A673 (cell line): ENCODE measurements around the gene TUBA3C. TPM values are rescaled to one million over a fixed set of nuclear protein-coding genes. Genes with fewer than 3 reads are reported as not detected.
"Not testable (repeated sequence)": the region's sequence is repeated elsewhere in the genome, so short reads cannot be mapped to it uniquely, and the experiment has no call there.

ENCODE experiments used
- BruUV-seq: library from RNA; stranded (reverse); fragments of 400-500 nt; replicated peaks from 2 replicates; lab custom pipeline; 2021; lab: Mats Ljungman, UMichigan
- CTCF ChIA-PET: fragments of 300-600 bp; sonication (Branson Sonifier 250); formaldehyde crosslinking; loops from one replicate; lab custom pipeline; 2022; ENCODE audit warnings: antibody characterized with exemption; lab: Charles Lee
- POLR2A ChIA-PET: fragments of 300-600 bp; sonication (Branson Sonifier 250); formaldehyde crosslinking; loops from one replicate; lab custom pipeline; 2022; ENCODE audit warnings: antibody characterized with exemption; ENCODE audit not compliant: low non-redundant PET; lab: Charles Lee
- DNase-seq: peaks from one replicate; pipeline ENCODE4 v3.0.0-alpha.2; 2015; ENCODE audit warnings: low spot score
- H3K27ac ChIP-seq: fragments of 200-600 bp; sonication (generic); 2 replicates; pipeline ENCODE4 v1.5.1; 2016; ENCODE audit warnings: mixed run types, low read depth, mild to moderate bottlenecking, mixed read lengths, antibody characterized with exemption, low read length; ENCODE audit not compliant: poor library complexity, severe bottlenecking
- H3K27me3 ChIP-seq: fragments of 200-600 bp; sonication (generic); replicated peaks from 2 replicates; pipeline ENCODE4 v1.6.1; 2017; ENCODE audit warnings: mixed run types, low read depth, mild to moderate bottlenecking, mixed read lengths, antibody characterized with exemption, low read length; ENCODE audit not compliant: insufficient read depth, poor library complexity
- H3K36me3 ChIP-seq: fragments of 200-600 bp; sonication (generic); 2 replicates; pipeline ENCODE4 v1.6.1; 2016; ENCODE audit warnings: mixed run types, mild to moderate bottlenecking, mixed read lengths, antibody characterized with exemption, low read length; ENCODE audit not compliant: insufficient read depth, poor library complexity, severe bottlenecking
- H3K4me1 ChIP-seq: fragments of 200-600 bp; sonication (generic); 2 replicates; pipeline ENCODE4 v1.6.1; 2017; ENCODE audit warnings: mixed run types, mild to moderate bottlenecking, mixed read lengths, antibody characterized with exemption, low read length; ENCODE audit not compliant: insufficient read depth, poor library complexity, severe bottlenecking
- H3K4me3 ChIP-seq: fragments of 200-600 bp; sonication (generic); 2 replicates; pipeline ENCODE4 v1.5.1; 2016; ENCODE audit warnings: low read depth, mixed run types, mild to moderate bottlenecking, mixed read lengths, low read length; ENCODE audit not compliant: poor library complexity, severe bottlenecking
- H3K9me3 ChIP-seq: fragments of 200-600 bp; sonication (generic); 2 replicates; pipeline ENCODE4 v1.6.1; 2016; ENCODE audit warnings: mixed run types, low read depth, mild to moderate bottlenecking, mixed read lengths, antibody characterized with exemption, low read length; ENCODE audit not compliant: poor library complexity, severe bottlenecking
- CTCF ChIP-seq: fragments of 300-800, 200-600 bp; sonication (generic); conservative IDR thresholded peaks from 2 replicates; pipeline ENCODE4 v1.5.1; 2017; ENCODE audit warnings: low read depth, mild to moderate bottlenecking, antibody characterized with exemption, low read length, moderate library complexity, mixed read lengths
- EZH2 ChIP-seq: fragments of 200-600 bp; sonication (generic); IDR thresholded peaks from 2 replicates; pipeline ENCODE4 v1.6.1; 2017; ENCODE audit warnings: borderline replicate concordance, low read depth, mild to moderate bottlenecking, mixed read lengths, antibody characterized with exemption, low read length; ENCODE audit not compliant: poor library complexity, severe bottlenecking
- intact Hi-C: fragments of 100-400 bp; cut with micrococcal nuclease; formaldehyde crosslinking; loops from one replicate; pipeline ENCODE4 v1.10.0; 2022; ENCODE audit not compliant: unreplicated experiment
- total RNA-seq: library from RNA; stranded (reverse); gene quantifications from 2 replicates; pipeline ENCODE4 v1.2.3, GENCODE V29; 2021

Gene TUBA3C
- total RNA-seq, 1 experiment from 2014 or later: not detected

DNA sequence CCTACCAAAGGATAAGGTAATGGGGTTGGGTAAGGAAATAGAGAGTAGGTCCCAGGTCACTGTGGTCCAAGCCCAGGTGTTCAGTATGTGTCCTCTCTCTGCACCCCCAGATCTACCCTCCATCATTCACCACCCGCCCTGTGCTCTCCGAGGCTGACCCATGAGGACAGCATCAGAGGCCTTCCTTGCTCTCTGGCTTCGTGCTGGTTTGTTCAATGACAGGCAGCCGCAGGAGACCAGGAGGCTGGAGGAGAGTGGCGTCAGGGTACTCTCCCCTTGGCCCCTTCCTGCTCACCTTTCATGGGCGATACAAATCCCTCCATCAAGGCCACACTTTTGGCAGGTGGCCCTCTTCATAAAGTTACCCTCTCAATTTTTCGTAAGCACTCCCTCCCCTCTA, 1.7 kb downstream of the TUBA3C start:
- H3K4me3 ChIP-seq: no peak overlapping the region
- TF ChIP-seq CTCF (no peak), EZH2 (no peak)
- no peaks in the 10 kb centered on the region for H3K27me3 ChIP-seq
- H3K36me3 ChIP-seq: no peaks in the 10 kb centered on the region
- H3K9me3 ChIP-seq: no peaks in the 10 kb centered on the region
- POLR2A ChIA-PET: no interaction called here
- H3K4me1 ChIP-seq: no peaks in the 10 kb centered on the region
- intact Hi-C loops: no loop called here
- no peak for DNase-seq
- H3K27ac ChIP-seq: no peak overlapping the region
- CTCF ChIA-PET: no interaction called here
- no TSS peak for BruUV-seq

DNA sequence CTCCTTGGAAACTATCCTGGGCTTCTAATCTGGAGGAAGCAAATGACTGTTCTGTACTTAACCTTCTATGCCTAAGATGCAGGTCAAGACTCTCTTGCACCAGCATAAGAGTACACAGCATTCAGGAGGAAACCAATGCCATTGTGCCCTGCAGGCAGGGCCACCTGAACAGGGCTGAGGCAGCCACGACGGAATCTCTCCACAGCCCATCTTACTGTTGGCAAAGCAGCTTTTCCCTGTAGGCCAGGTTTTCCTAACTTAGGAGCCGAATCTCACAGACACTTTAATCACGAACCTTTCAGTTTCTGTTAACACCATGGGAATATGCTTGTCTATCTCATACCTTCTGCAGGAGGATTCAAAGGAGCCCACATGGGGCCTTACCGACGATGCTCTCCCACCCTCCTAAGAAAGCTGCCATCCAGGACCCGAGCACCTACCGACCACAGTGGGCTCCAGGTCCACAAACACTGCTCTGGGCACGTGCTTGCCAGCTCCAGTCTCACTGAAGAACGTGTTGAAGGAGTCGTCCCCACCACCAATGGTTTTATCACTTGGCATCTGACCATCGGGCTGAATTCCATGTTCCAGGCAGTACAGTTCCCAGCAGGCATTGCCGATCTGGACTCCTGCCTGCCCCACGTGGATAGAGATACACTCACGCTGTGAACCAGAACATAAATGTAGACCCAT, 2.6 kb downstream of the TUBA3C start:
- H3K4me3 ChIP-seq: no peak overlapping the region
- H3K9me3 ChIP-seq: no peaks in the 10 kb centered on the region
- no peak for DNase-seq
- ChIA-PET CTCF (no interaction called here), POLR2A (no interaction called here)
- no peaks in the 10 kb centered on the region for H3K27me3 ChIP-seq
- BruUV-seq: no TSS peak
- TF ChIP-seq CTCF (no peak), EZH2 (no peak)
- intact Hi-C loops: no loop called here
- no peak overlapping the region for H3K27ac ChIP-seq
- H3K36me3 ChIP-seq: no peaks in the 10 kb centered on the region
- H3K4me1 ChIP-seq: no peaks in the 10 kb centered on the region

- H3K9me3 ChIP-seq, CTCF ChIA-PET, BruUV-seq, H3K36me3 ChIP-seq, intact Hi-C loops, H3K4me1 ChIP-seq, POLR2A ChIA-PET, H3K27ac ChIP-seq, H3K4me3 ChIP-seq, DNase-seq, H3K27me3 ChIP-seq: not testable (repeated sequence)
Measured at GRCh38 chr13:19176981-19177776, 4.4 kb downstream of the TUBA3C start.
